PFSK-1 (cell line): ENCODE measurements around the gene CLINT1.

ENCODE experiments used
- FOXP2 ChIP-seq: optimal IDR thresholded peaks from 2 replicates; pipeline ENCODE3; 2011; ENCODE audit warnings: borderline replicate concordance, control low read depth, inconsistent platforms; ENCODE audit not compliant: insufficient read depth; ENCODE audit errors: extremely low read length, extremely low read depth
- POLR2AphosphoS5 ChIP-seq: IDR thresholded peaks from 2 replicates; pipeline ENCODE4 v1.6.1; 2012; ENCODE audit warnings: low read depth, mild to moderate bottlenecking, control low read depth, low read length, moderate library complexity
- REST ChIP-seq, 2 experiments: IDR thresholded peaks; 2 replicates each; pipeline versions ENCODE4 v1.6.1 to v1.8.0; 2011 to 2012; ENCODE audit warnings: low read depth in 2 of 2, low read length in 2 of 2, control low read depth in 1 of 2, inconsistent platforms in 1 of 2, mild to moderate bottlenecking in 1 of 2, moderate library complexity in 1 of 2; ENCODE audit not compliant: insufficient read depth in 1 of 2
- SIN3A ChIP-seq: IDR thresholded peaks from 2 replicates; pipeline ENCODE4 v1.6.1; 2012; ENCODE audit warnings: mild to moderate bottlenecking, low read length, moderate library complexity, borderline replicate concordance; ENCODE audit not compliant: insufficient read depth
- TAF1 ChIP-seq: IDR thresholded peaks from 2 replicates; pipeline ENCODE4 v1.6.1; 2012; ENCODE audit warnings: low read length, control low read depth, borderline replicate concordance; ENCODE audit not compliant: insufficient read depth

- TF ChIP-seq POLR2AphosphoS5: no peak
- no peak for TF ChIP-seq REST (IDR thresholded peaks at IDR 0.05; ENCODE audit: insufficient read depth in 1 of 2, low read depth in 2 of 2, low read length in 2 of 2)
- no peak for TF ChIP-seq SIN3A
- no peak for TF ChIP-seq TAF1
- TF ChIP-seq FOXP2: no peak
Measured at GRCh38 chr5:157747766-157748700, 110.9 kb downstream of the CLINT1 start.
